Measurements from ENCODE around the gene TTLL9.

TTLL9 gene

DNA sequence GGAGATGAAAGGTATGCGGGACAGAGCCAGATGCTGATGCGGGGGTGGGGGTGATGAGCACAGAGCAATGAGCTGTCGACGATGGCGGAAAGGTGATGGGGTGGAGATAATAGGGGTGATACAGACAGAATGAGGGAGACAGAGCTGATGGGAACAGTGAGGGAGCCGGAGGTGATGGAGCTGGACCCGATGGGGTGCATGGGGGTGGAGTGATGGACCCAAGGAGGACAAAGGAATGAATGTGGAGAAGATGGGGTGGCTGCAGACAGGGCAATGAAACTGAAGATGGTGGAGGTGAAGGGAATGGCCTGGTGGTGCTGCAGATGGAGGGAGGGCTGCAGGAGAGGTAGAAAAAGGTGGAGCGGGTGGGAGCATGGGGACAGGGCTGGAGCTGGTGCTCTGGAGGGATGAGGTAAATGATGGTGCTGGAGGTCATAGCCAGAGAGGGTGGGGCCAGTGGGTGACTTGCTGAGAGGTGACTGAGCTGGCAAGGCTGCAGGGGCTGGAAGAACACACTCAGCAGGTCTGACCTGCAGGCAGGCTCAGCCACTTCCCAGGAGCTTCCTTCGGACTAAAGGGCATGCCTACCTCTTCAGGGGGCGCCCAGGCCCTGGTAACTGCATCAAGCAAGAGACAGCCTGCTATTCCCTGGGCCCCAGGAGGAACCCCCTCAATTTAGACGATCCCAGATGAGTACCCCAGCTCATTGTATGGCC, 19.0 kb upstream of the TTLL9 start:
- no peak for DNase-seq (ENCODE audit: extremely low read depth, low read depth)
- TF ChIP-seq, protein P1, sequence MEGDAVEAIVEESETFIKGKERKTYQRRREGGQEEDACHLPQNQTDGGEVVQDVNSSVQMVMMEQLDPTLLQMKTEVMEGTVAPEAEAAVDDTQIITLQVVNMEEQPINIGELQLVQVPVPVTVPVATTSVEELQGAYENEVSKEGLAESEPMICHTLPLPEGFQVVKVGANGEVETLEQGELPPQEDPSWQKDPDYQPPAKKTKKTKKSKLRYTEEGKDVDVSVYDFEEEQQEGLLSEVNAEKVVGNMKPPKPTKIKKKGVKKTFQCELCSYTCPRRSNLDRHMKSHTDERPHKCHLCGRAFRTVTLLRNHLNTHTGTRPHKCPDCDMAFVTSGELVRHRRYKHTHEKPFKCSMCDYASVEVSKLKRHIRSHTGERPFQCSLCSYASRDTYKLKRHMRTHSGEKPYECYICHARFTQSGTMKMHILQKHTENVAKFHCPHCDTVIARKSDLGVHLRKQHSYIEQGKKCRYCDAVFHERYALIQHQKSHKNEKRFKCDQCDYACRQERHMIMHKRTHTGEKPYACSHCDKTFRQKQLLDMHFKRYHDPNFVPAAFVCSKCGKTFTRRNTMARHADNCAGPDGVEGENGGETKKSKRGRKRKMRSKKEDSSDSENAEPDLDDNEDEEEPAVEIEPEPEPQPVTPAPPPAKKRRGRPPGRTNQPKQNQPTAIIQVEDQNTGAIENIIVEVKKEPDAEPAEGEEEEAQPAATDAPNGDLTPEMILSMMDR (IDR thresholded peaks at IDR 0.05; ENCODE audit: low read depth, low read length), result no peak

DNA sequence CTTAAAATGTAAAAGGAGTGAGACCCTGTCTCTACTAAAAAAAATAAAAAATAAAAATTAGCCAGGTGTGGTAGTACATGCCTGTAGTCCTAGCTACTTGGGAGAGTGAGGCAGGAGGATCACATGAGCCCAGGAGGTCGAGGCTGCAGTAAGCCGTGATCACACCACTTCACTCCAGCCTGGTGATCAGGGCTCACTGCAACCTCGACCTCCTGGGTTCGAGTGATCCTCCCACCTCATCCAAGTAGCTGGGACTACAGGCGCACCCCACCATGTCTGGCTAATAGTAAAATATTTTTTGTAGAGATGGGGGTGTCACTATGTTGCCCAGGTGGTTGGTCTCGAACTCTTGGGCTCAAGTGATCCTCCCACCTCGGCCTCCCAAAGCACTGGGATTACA, 17.0 kb upstream of the TTLL9 start:
- no peak for DNase-seq (ENCODE audit: extremely low read depth, low read depth)
- TF ChIP-seq, protein P1 (IDR thresholded peaks at IDR 0.05; ENCODE audit: low read depth, low read length), result no peak

DNA sequence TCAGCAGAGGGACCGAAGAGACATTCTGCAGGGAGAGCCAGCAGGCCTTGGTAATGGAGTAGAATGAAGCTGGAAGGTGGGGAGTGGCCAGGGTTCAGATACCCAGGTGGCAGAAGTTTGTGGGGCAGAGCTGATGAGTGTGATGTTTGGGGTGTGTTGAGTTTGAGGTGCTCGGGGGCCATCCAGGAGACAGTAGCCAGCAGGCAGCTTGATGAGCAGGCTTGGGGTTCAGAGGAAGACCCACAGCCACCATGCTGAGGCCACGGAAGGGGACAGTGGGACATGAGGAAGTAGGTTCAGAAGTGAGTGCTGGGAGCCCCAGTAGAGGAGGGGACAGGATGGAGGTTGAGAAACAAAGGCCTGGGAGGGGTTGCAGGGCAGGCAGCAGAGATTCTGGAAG, 13.9 kb upstream of the TTLL9 start:
- TF ChIP-seq, protein P1 (IDR thresholded peaks at IDR 0.05; ENCODE audit: low read depth, low read length), result no peak
- DNase-seq (ENCODE audit: extremely low read depth, low read depth), result no peak

DNA sequence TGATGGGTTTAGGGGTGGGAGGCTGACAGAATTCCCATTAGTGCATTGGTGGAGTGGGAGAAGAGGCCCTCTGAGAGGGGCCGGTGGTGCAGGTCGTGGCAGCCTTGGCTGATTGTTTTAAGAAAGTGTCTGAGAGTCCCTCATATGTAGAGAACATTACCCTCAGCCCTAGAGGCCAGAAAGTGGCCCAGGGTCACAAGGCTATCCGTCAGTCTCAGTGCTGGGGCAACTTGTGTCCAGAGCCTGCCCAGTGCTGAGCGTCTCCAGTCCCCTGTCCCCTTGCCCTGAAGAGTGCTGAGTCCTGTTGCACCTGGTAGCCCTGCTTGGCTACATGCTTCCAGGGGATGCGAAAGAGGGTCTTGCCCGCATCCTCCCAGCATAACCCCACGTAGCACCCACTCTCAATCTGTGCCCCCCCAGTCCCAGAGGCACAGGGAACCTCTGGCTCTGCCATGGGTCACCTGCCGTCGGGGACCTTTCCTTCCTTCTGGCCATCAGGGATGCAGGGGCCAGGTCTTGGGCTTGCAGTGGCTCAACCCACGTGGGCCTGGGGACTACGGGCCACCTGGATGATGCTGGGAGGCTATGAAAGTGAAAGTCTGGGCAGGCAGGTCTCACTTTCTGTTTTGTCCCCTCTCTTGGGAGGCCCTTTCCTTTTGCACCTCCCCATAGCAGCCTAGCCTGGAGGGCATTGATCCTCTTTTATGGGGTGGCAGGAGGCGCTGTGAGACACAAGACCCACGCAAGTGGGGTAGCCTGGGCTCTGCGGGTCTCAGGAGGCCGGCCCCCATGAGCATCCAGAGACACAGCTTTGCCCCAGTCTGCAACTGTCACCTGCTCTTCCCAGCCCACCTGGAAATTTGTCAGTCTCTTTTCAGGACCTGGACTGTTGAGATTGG, 12.3 kb upstream of the TTLL9 start:
- no peak for DNase-seq (ENCODE audit: extremely low read depth, low read depth)
- TF ChIP-seq, protein P1 (IDR thresholded peaks at IDR 0.05; ENCODE audit: low read depth, low read length), result no peak

DNA sequence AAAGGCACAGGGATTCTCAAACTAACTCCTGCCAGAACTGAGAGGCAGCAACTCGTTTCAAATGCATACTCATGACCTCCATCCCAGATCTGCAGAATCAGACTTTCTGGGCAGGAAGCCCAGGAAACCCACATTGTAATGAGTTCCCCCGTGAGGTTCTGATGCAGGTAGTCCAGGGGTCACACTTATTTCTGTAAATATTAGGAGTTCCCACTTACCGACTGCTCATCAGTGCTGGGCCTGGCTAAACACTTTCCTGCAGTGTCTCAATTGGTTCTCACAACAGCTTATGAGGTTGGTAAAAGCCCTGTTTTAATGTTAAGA, 11.7 kb upstream of the TTLL9 start:
- TF ChIP-seq, protein P1 (IDR thresholded peaks at IDR 0.05; ENCODE audit: low read depth, low read length), result no peak
- DNase-seq (ENCODE audit: extremely low read depth, low read depth), result no peak

DNA sequence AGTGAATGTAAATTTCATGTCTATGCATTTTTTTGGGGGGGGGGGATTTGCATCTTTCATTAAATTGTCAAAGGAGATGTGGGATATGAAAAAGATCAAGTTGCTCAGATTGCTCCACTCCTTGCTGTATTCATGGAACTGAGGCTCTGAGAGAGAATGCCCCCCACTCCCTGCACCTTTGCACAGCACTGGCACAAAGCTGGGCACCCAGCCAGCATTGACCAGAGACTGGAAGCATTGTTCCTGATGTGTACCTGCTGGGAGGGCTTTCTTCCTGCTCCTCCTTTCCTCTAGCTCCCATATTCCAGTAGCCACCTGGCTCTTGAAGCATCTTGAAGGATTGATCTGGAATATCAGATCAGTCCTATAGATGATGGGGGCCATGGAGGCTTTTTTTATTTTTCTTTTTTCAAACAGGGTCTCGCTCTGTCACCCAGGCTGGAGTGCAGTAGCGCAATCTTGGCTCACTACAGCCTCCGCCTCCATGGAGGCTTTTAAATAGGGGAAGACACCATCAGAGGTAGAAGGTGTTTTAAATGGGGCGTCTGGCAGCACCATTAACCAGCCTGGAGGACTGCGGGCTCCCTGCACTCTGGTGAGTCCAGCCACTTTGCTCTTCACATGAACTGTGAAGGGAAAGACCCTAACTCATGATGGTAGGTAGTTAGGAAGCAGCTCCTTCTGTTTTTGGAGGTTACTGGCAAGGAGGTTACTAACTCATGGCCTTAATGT, 11.0 kb upstream of the TTLL9 start:
- no peak for DNase-seq (ENCODE audit: extremely low read depth, low read depth)
- TF ChIP-seq, protein P1 (IDR thresholded peaks at IDR 0.05; ENCODE audit: low read depth, low read length), result no peak

DNA sequence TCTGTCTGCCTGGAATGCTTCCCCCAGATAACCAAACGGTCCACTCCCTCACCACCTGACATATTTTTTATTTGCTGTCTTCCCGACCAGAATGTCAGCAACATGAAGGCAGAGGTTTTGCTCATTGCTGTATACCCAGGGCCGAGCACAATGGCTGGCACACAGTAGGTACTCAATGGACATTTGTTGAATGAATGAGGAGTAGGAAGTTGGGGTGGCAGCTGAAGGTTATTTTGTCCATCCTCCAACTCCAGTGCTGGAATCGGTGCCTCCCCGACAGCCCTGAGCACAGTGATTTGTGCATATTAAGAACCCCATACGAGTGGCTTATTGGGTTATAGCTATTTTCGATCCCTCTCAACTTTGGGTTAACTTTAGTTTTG, 10.4 kb upstream of the TTLL9 start:
- no peak for DNase-seq (ENCODE audit: extremely low read depth, low read depth)
- TF ChIP-seq, protein P1 (IDR thresholded peaks at IDR 0.05; ENCODE audit: low read depth, low read length), result no peak

All from AG09319 (cell line).